Lower leg skin (tissue), 3 donors: ENCODE data around the gene DNLZ.
"Not testable (repeated sequence)": the region's sequence is repeated elsewhere in the genome, so short reads cannot be mapped to it uniquely, and the experiment has no call there.

Experiments used
- CTCF ChIP-seq, 3 donors: fragments of 450-650 bp; IDR thresholded peaks; one replicate each; pipeline ENCODE4 v1.5.1; 2016; ENCODE audit warnings: antibody characterized with exemption in 3 of 3, mild to moderate bottlenecking in 3 of 3, moderate library complexity in 2 of 3
- POLR2A ChIP-seq, 2 donors: fragments of 450-650 bp; IDR thresholded peaks; one replicate each; pipeline ENCODE4 v1.6.1; 2016 to 2017; ENCODE audit warnings: antibody characterized with exemption in 2 of 2, mild to moderate bottlenecking in 1 of 2, moderate library complexity in 1 of 2

GRCh38 chr9:136351868-136352267, 11.7 kb downstream of the DNLZ start:
- TF ChIP-seq POLR2A, CTCF (IDR thresholded peaks at IDR 0.05): not testable (repeated sequence)
